Stimulated activated CD8-positive, alpha-beta memory T cell treated with anti-CD3 and anti-CD28 coated beads, Interleukin-12 subunit alpha, Interleukin-12 subunit beta, amount 100 ng/mL, for 24 hours (primary cell): ENCODE data around the gene APOBR.
"Not testable (repeated sequence)": the region's sequence is repeated elsewhere in the genome, so short reads cannot be mapped to it uniquely, and the experiment has no call there.

Experiments used
- DNase-seq: peaks from one replicate; pipeline ENCODE4 v3.0.0-alpha.2; 2020; ENCODE audit errors: extremely low read depth

The APOBR gene

GRCh38 chr16:28497861-28498599 is 3.6 kb downstream of the APOBR start:
- DNase-seq = no peak

- DNase-seq = no peak
Observed at GRCh38 chr16:28498666-28499381, 4.4 kb downstream of the APOBR start.

GRCh38 chr16:28499854-28500253 is 5.4 kb downstream of the APOBR start:
- DNase-seq = no peak

- DNase-seq = not testable (repeated sequence)
Observed at GRCh38 chr16:28500476-28501180, 6.2 kb downstream of the APOBR start.

- no peak for DNase-seq
Observed at GRCh38 chr16:28501258-28502232, 7.1 kb downstream of the APOBR start.

- no peak for DNase-seq
Observed at GRCh38 chr16:28502290-28502689, 7.8 kb downstream of the APOBR start.

GRCh38 chr16:28503470-28504259 is 9.2 kb downstream of the APOBR start:
- DNase-seq = no peak

GRCh38 chr16:28504707-28505404 is 10.4 kb downstream of the APOBR start:
- no peak for DNase-seq

GRCh38 chr16:28505489-28506137 is 11.2 kb downstream of the APOBR start:
- no peak for DNase-seq

- no peak for DNase-seq
Observed at GRCh38 chr16:28511031-28511430, 16.6 kb downstream of the APOBR start.

GRCh38 chr16:28511801-28512789 is 17.7 kb downstream of the APOBR start:
- no peak for DNase-seq

GRCh38 chr16:28513484-28514181 is 19.2 kb downstream of the APOBR start:
- no peak for DNase-seq

GRCh38 chr16:28514246-28514645 is 19.8 kb downstream of the APOBR start:
- no peak for DNase-seq

- no peak for DNase-seq
Observed at GRCh38 chr16:28520672-28521071, 26.2 kb downstream of the APOBR start.

GRCh38 chr16:28521436-28521835 is 27.0 kb downstream of the APOBR start:
- no peak for DNase-seq

- no peak for DNase-seq
Observed at GRCh38 chr16:28522792-28523191, 28.3 kb downstream of the APOBR start.

GRCh38 chr16:28524681-28525171 is 30.3 kb downstream of the APOBR start:
- no peak for DNase-seq
